Endothelial cell of umbilical vein (primary cell): Measurements from ENCODE around the gene AHCY.
"Not testable (repeated sequence)": the region's sequence is repeated elsewhere in the genome, so short reads cannot be mapped to it uniquely, and the experiment has no call there.

Experiments used
- CTCF ChIP-seq, 2 donors: IDR thresholded peaks; 1 replicate in 1 of 2; 2 replicates in 1 of 2; pipeline ENCODE4 v1.5.1; 2011; ENCODE audit warnings: low read length in 2 of 2, mild to moderate bottlenecking in 2 of 2, moderate library complexity in 2 of 2, control low read depth in 1 of 2, inconsistent platforms in 1 of 2, low read depth in 1 of 2; ENCODE audit not compliant: insufficient read depth in 1 of 2; ENCODE audit errors: extremely low read depth in 1 of 2
- POLR2A ChIP-seq: IDR thresholded peaks from 2 replicates; pipeline ENCODE4 v1.6.1; 2012; ENCODE audit warnings: low read depth, mild to moderate bottlenecking, control low read depth, low read length
- POLR2AphosphoS5 ChIP-seq: IDR thresholded peaks from 2 replicates; pipeline ENCODE4 v1.6.1; 2012; ENCODE audit warnings: low read depth, mild to moderate bottlenecking, control low read depth, low read length, moderate library complexity; ENCODE audit not compliant: insufficient read depth

- not testable (repeated sequence) for TF ChIP-seq POLR2A; POLR2AphosphoS5; CTCF (IDR thresholded peaks at IDR 0.05; ENCODE audit: extremely low read depth in 1 of 2, insufficient read depth in 1 of 2, low read depth in 1 of 2, low read length in 2 of 2)
Observed at GRCh38 chr20:34346533-34346865, 43.3 kb upstream of the AHCY start.
